Anterior cingulate cortex (tissue), 58 donors: ENCODE data around the gene PIP5KL1.

Source experiments
- DNase-seq, 58 donors: peaks; one replicate each; lab custom pipeline; 2025; lab: John Stamatoyannopoulos, UW

The PIP5KL1 gene

GRCh38 chr9:127970401-127971313 lies 40.1 kb upstream of the PIP5KL1 start:
- DNase-seq = no peak

- DNase-seq = peak in 40 of 58 donors; percentile 24 to 78 (median 60)
Observed at GRCh38 chr9:127968700-127969383, 38.3 kb upstream of the PIP5KL1 start.

GRCh38 chr9:127968042-127968441 lies 37.5 kb upstream of the PIP5KL1 start:
- DNase-seq = no peak

GRCh38 chr9:127967151-127967809 lies 36.7 kb upstream of the PIP5KL1 start:
- DNase-seq = no peak

- no peak for DNase-seq
Observed at GRCh38 chr9:127966416-127967150, 36.0 kb upstream of the PIP5KL1 start.

- DNase-seq = peak in 1 of 58 donors; percentile 70
Observed at GRCh38 chr9:127965953-127966352, 35.4 kb upstream of the PIP5KL1 start.

- no peak for DNase-seq
Observed at GRCh38 chr9:127963359-127964064, 32.9 kb upstream of the PIP5KL1 start.

GRCh38 chr9:127963041-127963358 lies 32.4 kb upstream of the PIP5KL1 start:
- no peak for DNase-seq

GRCh38 chr9:127962278-127962677 lies 31.7 kb upstream of the PIP5KL1 start:
- no peak for DNase-seq

- no peak for DNase-seq
Observed at GRCh38 chr9:127961613-127962155, 31.1 kb upstream of the PIP5KL1 start.

- no peak for DNase-seq
Observed at GRCh38 chr9:127961155-127961490, 30.5 kb upstream of the PIP5KL1 start.

GRCh38 chr9:127960410-127961154 lies 30.0 kb upstream of the PIP5KL1 start:
- no peak for DNase-seq

GRCh38 chr9:127959841-127960409 lies 29.3 kb upstream of the PIP5KL1 start:
- DNase-seq = no peak

- no peak for DNase-seq
Observed at GRCh38 chr9:127959398-127959797, 28.8 kb upstream of the PIP5KL1 start.

GRCh38 chr9:127958728-127959127 lies 28.2 kb upstream of the PIP5KL1 start:
- no peak for DNase-seq

- peak in 38 of 58 donors; percentile 40 to 75 (median 56) for DNase-seq
Observed at GRCh38 chr9:127955294-127956015, 24.9 kb upstream of the PIP5KL1 start.

GRCh38 chr9:127954831-127955293 lies 24.3 kb upstream of the PIP5KL1 start:
- peak in 53 of 58 donors; percentile 23 to 88 (median 70) for DNase-seq
